ENCODE results near the gene EIF4EBP2.

EIF4EBP2 gene

DNA sequence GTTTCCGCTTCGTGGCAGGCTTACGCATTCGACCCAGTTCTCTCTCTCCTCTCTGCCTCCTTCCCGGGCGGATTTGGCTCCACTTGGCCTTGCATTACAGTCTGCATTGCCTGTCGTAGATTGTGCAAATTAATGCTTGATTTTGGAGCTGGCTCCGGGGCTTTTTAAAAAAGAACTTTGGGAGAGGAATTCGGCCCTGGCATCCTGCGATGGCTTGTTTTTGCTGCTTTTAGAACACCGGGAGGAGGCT is 767 bp downstream of the EIF4EBP2 start:
- Mint-ChIP-seq H3K4me1 (ENCODE audit: low read depth) (peaks cover 46% of the 10 kb centered on the region), H3K4me3 (peak overlapping the region; percentile 97), H3K27ac (peak overlapping the region; percentile 93), H3K9me3 (ENCODE audit: low read depth) (no peaks in the 10 kb centered on the region), H3K27me3 (no peaks in the 10 kb centered on the region), H3K36me3 (peaks cover 3% of the 10 kb centered on the region)

DNA sequence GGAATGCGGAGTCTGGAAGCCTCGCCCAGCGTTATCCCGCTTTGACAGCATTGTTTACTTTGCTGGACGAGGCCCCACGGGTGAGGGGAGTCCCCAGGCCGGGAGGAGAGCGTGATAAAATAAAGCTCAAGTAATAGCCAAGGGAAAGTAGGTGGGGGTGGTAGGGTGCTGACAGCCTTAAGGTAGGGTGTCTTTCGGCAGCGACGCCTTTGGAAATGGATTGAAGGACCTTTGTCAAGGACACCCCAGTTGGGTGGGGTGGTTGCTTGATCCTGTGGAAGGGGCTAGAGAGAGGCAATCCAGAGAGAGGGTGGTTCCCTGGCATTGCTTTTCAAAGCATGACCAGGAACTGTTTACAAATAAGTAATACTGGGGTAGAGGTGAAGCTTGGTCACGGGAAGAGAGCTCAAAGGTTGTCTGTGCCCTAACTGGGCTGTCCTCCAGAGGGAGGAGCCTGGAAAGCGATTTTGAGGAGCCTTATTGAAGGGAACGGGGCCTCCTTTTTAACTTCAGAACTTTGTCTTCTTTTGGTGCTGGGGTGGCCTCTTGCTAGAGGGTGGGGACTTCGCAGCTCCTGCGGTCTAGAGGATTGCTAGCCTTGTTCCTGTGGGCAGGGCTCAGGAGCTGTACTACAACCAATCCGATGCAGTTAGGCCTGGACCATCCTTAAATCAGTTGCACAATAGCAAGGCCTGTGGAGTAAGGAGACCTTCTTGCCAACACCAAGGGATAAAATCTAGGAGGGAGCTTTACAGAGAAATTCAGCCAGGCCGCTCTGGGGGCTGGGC is 1.3 kb downstream of the EIF4EBP2 start:
- peak overlapping the region; percentile 97 for H3K4me3 Mint-ChIP-seq
- no peaks in the 10 kb centered on the region for H3K9me3 Mint-ChIP-seq (ENCODE audit: low read depth)
- peak overlapping the region; percentile 93 for H3K27ac Mint-ChIP-seq
- no peaks in the 10 kb centered on the region for H3K27me3 Mint-ChIP-seq
- H3K36me3 Mint-ChIP-seq, result peaks cover 3% of the 10 kb centered on the region
- peaks cover 48% of the 10 kb centered on the region for H3K4me1 Mint-ChIP-seq (ENCODE audit: low read depth)

GRCh38 chr10:70409772-70410171 is 5.8 kb downstream of the EIF4EBP2 start:
- no peak overlapping the region for H3K27ac Mint-ChIP-seq
- no peaks in the 10 kb centered on the region for H3K27me3 Mint-ChIP-seq
- H3K4me1 Mint-ChIP-seq (ENCODE audit: low read depth), result peaks cover 65% of the 10 kb centered on the region
- no peak overlapping the region for H3K4me3 Mint-ChIP-seq
- peaks cover 3% of the 10 kb centered on the region for H3K36me3 Mint-ChIP-seq
- H3K9me3 Mint-ChIP-seq (ENCODE audit: low read depth), result no peaks in the 10 kb centered on the region

GRCh38 chr10:70410608-70411007 is 6.7 kb downstream of the EIF4EBP2 start:
- Mint-ChIP-seq H3K4me1 (ENCODE audit: low read depth) (peaks cover 62% of the 10 kb centered on the region), H3K36me3 (peaks cover 5% of the 10 kb centered on the region)

GRCh38 chr10:70412356-70412755 is 8.4 kb downstream of the EIF4EBP2 start:
- H3K4me1 Mint-ChIP-seq (ENCODE audit: low read depth), result peaks cover 64% of the 10 kb centered on the region
- H3K27ac Mint-ChIP-seq, result peak overlapping the region; percentile 46
- no peak overlapping the region for H3K4me3 Mint-ChIP-seq
- no peaks in the 10 kb centered on the region for H3K9me3 Mint-ChIP-seq (ENCODE audit: low read depth)
- H3K27me3 Mint-ChIP-seq, result no peaks in the 10 kb centered on the region
- H3K36me3 Mint-ChIP-seq, result peaks cover 8% of the 10 kb centered on the region

More at GRCh38 chr10:70410608-70411007, 6.7 kb downstream of the EIF4EBP2 start:
- no peak overlapping the region for H3K27ac Mint-ChIP-seq
- H3K9me3 Mint-ChIP-seq (ENCODE audit: low read depth), result no peaks in the 10 kb centered on the region
- no peak overlapping the region for H3K4me3 Mint-ChIP-seq
- H3K27me3 Mint-ChIP-seq, result no peaks in the 10 kb centered on the region

DNA sequence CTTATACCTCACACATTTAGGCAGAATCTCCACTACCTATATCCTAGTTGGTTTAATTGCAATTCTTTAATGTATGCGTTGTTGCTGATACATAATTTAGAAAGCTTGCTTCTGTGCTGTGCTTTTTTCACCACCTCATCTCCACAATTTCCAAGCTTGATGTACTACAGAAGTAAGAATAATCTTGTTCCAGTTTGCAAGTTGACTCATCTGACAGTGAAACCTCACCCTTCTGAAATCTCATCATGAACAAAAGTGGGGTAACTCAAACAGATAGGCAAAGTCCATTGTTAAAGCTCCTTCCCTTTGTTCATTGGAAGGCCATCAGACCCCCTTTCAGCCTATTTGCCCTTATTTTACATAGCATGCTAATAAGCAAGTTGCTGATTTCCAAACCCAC is 13.6 kb downstream of the EIF4EBP2 start:
- Mint-ChIP-seq H3K9me3 (ENCODE audit: low read depth) (no peaks in the 10 kb centered on the region), H3K36me3 (peaks cover 7% of the 10 kb centered on the region), H3K27me3 (no peaks in the 10 kb centered on the region), H3K27ac (peak overlapping the region; percentile 74), H3K4me1 (ENCODE audit: low read depth) (peaks cover 38% of the 10 kb centered on the region), H3K4me3 (no peak overlapping the region)

DNA sequence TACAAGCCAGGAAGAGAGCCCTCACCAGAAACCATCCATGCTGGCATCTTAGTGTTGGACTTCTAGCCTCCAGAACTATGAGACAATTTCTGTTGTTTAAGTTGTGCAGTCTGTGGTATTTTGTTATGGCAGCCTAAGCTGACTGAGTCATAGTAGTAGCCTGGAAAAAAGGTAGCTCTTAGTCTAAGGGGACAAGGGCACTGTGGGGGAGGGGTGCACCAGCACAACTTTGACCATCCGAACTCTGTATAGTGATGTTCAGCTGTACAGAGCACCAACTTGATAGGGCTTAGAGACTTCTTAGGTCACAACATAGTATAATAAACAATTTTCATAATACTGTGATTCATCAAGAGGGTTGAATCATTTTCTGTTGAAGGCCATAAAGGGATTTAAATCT is 14.3 kb downstream of the EIF4EBP2 start:
- Mint-ChIP-seq H3K36me3 (peaks cover 10% of the 10 kb centered on the region), H3K27ac (peak overlapping the region; percentile 74), H3K27me3 (no peaks in the 10 kb centered on the region), H3K4me3 (no peak overlapping the region), H3K9me3 (ENCODE audit: low read depth) (no peaks in the 10 kb centered on the region), H3K4me1 (ENCODE audit: low read depth) (peaks cover 32% of the 10 kb centered on the region)

- H3K4me1 Mint-ChIP-seq (ENCODE audit: low read depth), result peaks cover 32% of the 10 kb centered on the region
- H3K36me3 Mint-ChIP-seq, result peaks cover 10% of the 10 kb centered on the region
- no peak overlapping the region for H3K4me3 Mint-ChIP-seq
- no peaks in the 10 kb centered on the region for H3K27me3 Mint-ChIP-seq
- no peaks in the 10 kb centered on the region for H3K9me3 Mint-ChIP-seq (ENCODE audit: low read depth)
- H3K27ac Mint-ChIP-seq, result peak overlapping the region; percentile 64
Observed at GRCh38 chr10:70418713-70419112, 14.8 kb downstream of the EIF4EBP2 start.

DNA sequence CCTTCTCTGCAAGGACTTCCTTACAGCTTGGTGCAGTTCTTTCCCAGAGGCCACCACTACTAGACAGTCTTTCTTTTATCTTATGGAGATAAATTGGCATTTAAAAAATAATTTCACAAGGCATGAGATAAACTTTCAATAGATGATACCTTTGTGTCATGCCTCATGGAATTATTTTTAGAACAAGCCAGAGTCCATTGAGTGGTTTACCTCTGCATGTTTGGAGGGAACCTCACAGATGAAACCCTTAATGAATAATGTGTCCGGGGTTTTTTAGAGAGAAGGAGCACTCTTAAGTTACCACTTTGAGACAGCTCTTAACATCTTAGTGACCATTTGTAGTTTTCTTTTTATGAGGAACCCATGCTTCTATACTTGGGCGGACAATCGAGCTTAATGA is 20.4 kb downstream of the EIF4EBP2 start:
- H3K27ac Mint-ChIP-seq, result no peak overlapping the region
- no peaks in the 10 kb centered on the region for H3K27me3 Mint-ChIP-seq
- H3K9me3 Mint-ChIP-seq (ENCODE audit: low read depth), result no peaks in the 10 kb centered on the region
- no peak overlapping the region for H3K4me3 Mint-ChIP-seq
- H3K4me1 Mint-ChIP-seq (ENCODE audit: low read depth), result no peaks in the 10 kb centered on the region
- H3K36me3 Mint-ChIP-seq, result peaks cover 9% of the 10 kb centered on the region

GRCh38 chr10:70425096-70425495 is 21.2 kb downstream of the EIF4EBP2 start:
- no peaks in the 10 kb centered on the region for H3K4me1 Mint-ChIP-seq (ENCODE audit: low read depth)
- H3K9me3 Mint-ChIP-seq (ENCODE audit: low read depth), result no peaks in the 10 kb centered on the region
- H3K4me3 Mint-ChIP-seq, result no peak overlapping the region
- H3K36me3 Mint-ChIP-seq, result peaks cover 9% of the 10 kb centered on the region
- H3K27ac Mint-ChIP-seq, result no peak overlapping the region
- no peaks in the 10 kb centered on the region for H3K27me3 Mint-ChIP-seq

DNA sequence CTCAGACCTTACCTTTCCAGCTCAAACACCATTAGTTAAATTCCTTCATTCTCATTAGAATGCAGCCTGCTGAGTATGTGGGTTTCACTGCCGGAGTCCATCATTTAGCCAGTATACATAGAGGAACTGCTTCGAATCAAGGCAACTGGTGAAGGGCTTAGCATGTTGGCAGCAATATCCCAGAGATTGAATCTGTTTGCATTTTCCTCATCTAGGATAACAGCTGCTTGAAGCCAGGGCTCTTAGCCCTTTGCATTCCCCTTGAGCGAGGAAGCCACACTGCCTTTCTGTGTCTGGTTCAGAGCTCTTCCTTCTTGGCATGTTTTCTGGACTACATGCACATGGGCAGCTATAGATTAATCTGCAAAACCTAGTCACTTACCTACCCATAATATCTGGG is 22.9 kb downstream of the EIF4EBP2 start:
- H3K27me3 Mint-ChIP-seq, result no peaks in the 10 kb centered on the region
- H3K27ac Mint-ChIP-seq, result no peak overlapping the region
- H3K9me3 Mint-ChIP-seq (ENCODE audit: low read depth), result no peaks in the 10 kb centered on the region
- peaks cover 2% of the 10 kb centered on the region for H3K4me1 Mint-ChIP-seq (ENCODE audit: low read depth)
- H3K4me3 Mint-ChIP-seq, result no peak overlapping the region
- peaks cover 9% of the 10 kb centered on the region for H3K36me3 Mint-ChIP-seq

DNA sequence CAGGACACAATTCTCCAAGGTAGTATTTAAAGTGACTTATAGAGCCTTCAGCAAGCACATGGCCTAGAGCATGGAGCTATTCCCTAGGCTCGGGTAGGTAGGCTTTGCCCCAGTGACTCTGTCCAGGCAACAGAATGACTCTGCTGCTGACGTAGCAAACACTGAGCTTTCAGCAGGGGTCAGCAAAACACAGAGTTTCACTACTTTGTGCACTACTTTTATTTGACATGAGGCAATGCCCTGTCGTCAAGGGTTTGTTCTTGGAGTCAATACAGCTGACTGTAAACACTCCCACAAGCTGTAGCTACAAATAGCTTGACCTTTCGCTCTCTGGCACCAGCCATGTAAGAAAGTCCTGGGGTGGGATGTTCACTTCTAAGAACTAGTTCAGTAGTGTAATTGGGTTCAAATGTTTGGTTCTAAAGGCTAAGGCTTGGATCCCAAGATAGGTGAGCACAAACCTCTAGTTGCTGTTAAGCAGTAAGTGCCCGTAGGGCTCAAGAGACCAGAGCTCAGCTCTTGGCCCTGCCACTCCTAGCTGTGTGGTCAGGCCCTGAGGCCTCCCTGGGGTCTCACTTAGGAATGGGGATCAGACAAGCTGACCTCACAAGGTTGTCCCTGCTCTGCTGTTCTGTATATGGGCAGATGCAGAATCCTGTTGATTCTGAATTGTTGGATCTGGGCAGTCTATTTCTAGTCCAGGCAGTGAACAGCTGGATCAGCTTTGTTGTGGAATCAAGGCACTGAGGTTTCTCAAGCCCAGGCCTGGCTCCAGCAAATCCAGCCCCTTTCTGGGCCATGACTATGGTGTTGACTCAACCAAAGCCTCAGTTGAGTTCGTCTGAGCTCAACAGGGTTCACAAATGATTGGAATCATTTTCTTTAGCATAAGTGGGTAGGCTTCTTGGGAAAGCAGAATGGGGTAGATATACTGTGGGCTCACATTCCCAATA is 26.8 kb downstream of the EIF4EBP2 start:
- no peaks in the 10 kb centered on the region for H3K9me3 Mint-ChIP-seq (ENCODE audit: low read depth)

GRCh38 chr10:70432101-70432500 is 28.2 kb downstream of the EIF4EBP2 start:
- no peaks in the 10 kb centered on the region for H3K9me3 Mint-ChIP-seq (ENCODE audit: low read depth)
- H3K36me3 Mint-ChIP-seq, result peaks cover 2% of the 10 kb centered on the region
- H3K4me1 Mint-ChIP-seq (ENCODE audit: low read depth), result peaks cover 22% of the 10 kb centered on the region
- no peaks in the 10 kb centered on the region for H3K27me3 Mint-ChIP-seq
- H3K4me3 Mint-ChIP-seq, result no peak overlapping the region
- H3K27ac Mint-ChIP-seq, result no peak overlapping the region

More for the DNA sequence above, 26.8 kb downstream of the EIF4EBP2 start:
- H3K27me3 Mint-ChIP-seq, result no peaks in the 10 kb centered on the region
- no peak overlapping the region for H3K27ac Mint-ChIP-seq
- H3K4me1 Mint-ChIP-seq (ENCODE audit: low read depth), result peaks cover 22% of the 10 kb centered on the region
- peaks cover 2% of the 10 kb centered on the region for H3K36me3 Mint-ChIP-seq
- H3K4me3 Mint-ChIP-seq, result no peak overlapping the region

DNA sequence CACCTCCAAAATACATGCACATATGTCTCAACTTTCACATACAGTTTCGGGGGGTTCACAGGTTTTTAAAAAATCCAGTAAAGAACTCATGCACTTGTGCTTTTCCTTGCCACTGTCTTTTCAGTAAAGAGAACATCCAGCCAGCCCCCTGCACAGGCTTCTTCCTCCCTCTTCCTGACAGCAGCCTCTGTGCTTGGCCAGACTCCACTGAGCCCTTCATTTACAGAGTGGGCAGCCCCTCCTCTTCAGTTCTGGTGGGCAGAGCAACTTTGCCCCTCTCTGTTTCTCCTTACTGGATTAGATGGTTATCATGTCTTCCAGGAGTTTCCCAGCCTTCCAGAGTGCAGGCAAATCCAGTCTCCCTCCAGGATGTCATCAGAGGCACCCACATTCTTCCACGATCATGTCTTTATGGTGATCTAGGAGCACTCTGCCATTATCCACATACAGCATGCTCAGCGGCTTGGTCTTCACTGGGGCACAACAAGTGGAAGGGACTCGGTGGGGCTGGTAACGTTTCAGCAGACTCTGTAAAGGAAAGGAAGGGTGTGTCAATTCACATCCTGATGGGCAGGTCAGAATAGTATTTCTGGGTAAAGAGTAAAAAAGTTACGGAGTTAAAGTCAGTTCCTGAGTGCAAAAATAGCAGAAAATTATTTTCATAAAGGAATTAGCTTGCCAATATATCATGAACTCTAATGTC is 28.8 kb downstream of the EIF4EBP2 start:
- Mint-ChIP-seq H3K9me3 (ENCODE audit: low read depth) (no peaks in the 10 kb centered on the region), H3K4me1 (ENCODE audit: low read depth) (peaks cover 22% of the 10 kb centered on the region), H3K27me3 (no peaks in the 10 kb centered on the region), H3K4me3 (peak overlapping the region; percentile 15), H3K27ac (no peak overlapping the region), H3K36me3 (peaks cover 2% of the 10 kb centered on the region)

Measured in activated naive CD8-positive, alpha-beta T cell (primary cell).